CD4-positive, alpha-beta T cell treated with Interleukin-12 subunit alpha and Interleukin-12 subunit beta, for 1 hour (primary cell): ENCODE data around the gene CCDC78.

Experiments
- DNase-seq: peaks from one replicate; pipeline ENCODE4 v3.0.0-alpha.2; 2020

CCDC78 gene

DNA sequence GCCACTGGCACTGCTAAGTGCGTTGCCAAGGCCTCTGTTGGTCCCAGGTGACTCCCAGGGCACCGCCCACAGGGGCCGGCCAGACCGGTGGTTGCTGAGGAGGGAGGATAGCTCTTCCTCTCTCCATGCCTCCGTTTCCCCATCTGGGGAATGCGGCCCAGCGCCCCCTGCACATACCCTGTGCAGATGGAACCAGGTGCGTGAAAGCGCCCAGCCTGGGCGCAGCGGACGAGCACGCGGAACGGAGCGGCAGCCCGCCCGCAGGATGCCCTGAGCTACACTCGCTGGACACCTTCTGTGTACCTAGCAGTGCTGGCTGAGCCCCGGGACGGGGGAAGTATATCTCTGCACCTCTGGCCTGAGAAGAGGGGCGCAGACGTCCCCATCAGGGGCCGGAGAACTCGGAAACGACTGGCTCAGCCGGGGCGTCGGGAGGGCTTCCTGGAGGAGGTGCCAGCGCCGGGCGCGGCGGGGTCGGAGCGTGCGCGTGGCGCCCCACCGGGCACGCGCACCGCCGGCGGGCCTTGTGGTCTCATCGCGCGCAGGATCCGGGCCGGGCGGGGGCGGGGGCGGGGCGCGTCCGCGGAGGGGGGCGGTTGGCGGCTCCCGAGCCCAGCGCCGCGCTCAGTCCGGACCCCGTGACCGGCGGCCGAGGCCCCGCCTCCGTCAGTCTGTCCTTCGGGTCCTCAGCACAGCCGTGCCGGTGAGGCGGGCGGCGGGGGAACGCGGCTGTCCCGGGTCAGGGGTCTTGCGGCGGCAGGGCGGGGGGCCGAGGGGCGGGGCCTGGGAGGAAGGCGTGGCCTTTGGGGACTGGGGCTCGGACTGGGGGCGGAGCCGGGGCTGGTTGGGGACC, at the start of gene CCDC78, which contains the start of gene HAGHL:
TSS of gene CCDC78 (minus strand) at position 6 of the 853 bp plus-strand sequence. CDS start 76 bp downstream, outside the sequence.
TSS of gene HAGHL (plus strand) at position 669 of the 853 bp plus-strand sequence. CDS start 404 bp downstream, outside the sequence.
- DNase-seq, result peak; percentile 76

DNA sequence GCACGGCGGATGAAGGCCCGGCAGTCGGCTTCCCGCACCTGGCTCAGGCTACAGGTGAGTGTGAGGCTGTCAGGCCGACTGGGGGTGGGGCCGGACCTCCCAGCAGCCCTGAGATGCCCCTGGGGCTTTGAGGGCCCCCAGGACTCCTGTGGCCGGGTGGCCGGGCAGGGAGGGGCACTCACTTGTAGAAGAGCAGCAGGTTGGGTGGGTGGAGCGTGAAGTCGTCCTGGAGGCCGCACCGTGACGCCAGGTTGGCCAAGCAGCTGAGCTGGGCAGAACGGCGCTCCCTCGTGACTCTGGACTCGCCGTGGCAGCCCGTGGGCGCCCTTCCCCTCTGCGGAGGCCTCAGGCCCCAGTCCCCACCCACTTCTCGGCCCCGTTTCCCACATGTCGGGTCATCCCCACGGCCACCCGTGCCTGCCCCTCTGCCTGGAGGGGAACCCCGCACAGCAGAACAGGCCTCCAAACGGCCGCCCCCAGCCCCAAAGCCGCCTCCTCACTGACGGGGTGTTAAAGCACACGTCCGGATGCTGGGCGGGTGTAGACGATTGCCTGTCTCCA, 49.1 kb upstream of the CCDC78 start:
- no peak for DNase-seq

DNA sequence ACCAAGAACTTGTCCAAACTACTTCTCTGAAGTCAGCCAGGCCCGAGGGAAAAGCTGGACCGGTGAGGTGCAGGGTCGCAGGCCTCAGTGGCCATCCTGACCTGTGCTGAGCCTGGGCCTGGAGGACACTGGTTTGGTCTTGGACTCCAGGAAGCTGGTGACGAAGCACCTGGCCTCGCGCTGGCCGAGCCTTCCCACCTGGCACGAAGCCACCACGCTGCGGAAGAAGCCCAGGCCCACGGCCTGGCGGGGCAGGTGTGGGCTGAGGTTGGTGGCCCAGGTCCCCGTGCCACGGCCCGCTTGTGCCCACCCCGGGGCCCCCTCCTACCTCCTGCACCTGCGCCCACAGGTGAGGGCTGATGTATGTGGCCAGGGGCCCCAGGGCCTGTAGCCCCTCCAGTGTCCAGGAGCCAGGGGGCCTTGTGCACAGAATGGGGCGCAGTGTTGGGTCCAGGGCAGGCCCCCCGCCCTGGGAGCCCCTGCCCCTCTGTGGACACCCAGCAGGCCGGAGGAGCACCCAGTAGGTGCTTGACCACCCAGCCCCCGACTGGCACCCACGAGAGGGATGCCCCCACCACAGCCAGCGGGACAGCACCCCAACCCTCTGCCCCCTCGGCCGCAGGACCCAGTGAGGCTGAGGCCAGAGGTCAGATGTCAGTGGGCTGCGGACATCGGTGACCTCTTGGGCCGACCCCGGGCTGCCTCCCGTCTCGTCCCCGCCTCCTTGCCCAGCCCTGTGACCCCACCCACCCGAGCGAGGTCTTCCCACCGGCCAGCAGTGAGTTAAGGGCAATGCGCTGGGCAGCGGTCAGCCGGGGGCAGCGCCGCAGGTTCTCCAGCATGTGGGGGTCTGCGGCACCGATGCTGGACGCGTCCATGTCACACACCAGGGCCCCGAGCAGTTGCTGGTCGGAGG, 48.1 kb upstream of the CCDC78 start:
- no peak for DNase-seq

DNA sequence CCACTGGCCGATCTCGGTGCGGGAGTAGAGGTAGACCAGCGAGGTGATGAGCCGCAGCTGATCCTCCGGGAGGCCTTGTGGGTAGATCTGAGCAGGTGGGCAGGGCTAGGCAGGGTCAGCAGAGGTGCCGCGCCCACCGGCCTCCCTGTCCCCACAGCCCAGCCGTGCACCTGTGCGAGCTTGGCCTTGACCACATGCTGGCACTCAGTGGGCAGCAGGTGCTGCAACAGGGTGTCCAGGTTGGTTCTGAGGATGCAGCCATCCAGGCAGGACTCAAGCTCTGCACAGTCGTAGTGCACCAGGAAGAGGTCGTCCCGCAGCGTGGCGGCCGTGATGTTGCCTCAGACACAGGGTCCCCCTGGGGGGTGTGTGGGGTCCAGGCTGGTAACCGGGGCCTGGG, 46.7 kb upstream of the CCDC78 start:
- no peak for DNase-seq

DNA sequence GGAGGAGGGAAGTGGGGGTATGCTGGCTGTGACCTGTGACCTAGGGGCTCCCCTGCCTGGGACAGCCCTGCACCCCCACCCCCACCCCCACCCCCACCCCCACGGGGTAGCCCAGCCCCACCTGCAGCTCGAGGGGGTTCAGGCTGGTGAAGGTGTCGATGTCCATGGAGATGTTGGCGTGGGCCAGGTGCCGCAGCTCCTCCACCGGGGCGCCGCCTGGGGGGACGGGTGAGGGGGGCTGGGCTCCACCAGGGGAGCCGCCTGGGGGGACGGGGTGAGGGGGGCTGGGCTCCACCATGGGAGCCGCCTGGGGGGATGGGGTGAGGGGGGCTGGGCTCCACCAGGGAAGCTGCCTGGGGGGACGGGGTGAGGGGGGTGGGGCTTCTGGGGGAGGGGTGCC, 44.2 kb upstream of the CCDC78 start:
- no peak for DNase-seq

DNA sequence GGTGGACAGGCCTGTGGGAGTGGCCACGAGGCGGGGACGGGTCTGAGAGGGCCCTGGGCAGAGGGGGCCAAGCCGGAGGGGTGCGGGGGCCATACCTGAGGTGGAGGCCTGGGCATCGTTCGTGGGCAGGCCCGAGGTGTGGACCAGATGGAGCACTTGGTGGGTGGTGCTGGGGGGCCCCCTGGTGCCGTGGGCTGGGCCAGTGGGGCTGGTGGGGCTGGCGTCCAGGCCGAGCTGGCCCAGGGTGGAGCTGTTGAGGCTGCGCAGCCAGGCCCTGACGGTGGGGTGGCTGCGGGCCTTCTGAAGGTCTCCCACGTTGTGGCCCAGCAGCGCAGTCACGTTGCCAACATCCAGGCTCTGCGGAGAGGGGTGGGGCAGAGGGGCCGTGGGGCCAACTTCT, 43.7 kb upstream of the CCDC78 start:
- DNase-seq, result no peak

DNA sequence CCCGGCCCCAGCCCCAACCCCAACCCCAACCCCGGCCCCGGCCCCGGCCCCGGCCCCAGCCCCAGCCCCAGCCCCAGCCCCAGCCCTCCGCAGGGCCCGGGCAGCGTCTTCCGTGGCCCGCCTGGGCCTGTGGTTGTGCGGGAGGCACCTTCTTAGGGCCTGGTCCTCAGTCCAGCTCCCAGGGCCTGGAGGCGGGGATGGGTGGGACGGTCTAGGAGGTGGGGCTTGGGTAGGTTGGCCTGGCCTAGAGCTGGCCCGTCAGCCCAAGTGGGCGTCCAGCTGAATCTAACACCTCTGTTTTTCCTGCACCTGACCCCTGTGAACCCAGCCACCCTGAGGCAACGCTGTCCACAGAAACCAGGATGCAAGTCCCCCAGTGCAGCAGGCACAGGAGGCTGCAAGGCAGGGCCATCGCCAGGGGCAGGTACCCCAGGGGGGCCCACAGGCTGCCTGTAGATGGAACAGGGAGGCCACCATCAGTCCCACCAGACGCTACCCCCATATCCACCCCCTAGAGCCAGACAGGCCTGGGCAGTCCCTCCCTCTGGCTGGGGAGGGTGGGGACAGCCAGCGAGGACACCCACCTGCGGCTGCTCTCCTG, 43.0 kb upstream of the CCDC78 start:
- DNase-seq, result no peak

DNA sequence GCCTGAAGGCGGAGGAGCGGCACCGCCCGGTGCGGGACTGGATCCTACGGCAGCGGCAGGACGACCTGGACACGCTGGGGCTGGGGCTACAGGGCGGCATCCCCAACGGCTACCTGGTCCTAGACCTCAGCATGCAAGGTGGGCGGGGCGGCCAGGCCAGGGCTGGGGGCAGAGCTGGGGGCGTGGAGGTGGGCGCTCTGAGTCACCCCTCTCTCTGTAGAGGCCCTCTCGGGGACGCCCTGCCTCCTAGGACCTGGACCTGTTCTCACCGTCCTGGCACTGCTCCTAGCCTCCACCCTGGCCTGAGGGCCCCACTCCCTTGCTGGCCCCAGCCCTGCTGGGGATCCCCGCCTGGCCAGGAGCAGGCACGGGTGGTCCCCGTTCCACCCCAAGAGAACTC, 42.2 kb upstream of the CCDC78 start:
- DNase-seq, result no peak

DNA sequence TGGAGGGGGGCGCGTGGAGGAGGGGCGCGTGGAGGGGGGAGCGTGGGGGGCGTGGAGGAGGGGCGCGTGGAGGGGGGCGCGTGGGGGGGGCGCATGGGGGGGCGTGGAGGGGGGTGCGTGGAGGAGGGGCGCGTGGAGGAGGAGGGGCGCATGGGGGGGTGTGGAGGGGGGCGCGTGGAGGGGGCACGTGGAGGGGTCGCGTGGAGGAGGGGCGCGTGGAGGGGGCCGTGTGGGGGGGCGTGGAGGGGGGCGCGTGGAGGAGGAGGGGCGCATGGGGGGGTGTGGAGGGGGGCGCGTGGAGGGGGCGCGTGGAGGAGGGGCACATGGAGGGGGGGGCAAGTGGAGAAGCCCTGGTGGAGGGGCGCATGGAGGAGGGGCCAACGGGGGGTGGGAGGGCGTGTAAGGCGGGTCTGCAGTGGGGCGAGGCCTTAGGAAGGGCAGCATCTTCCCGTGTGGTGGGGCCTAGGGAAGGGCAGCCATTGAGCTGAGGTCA, 41.5 kb upstream of the CCDC78 start:
- no peak for DNase-seq

DNA sequence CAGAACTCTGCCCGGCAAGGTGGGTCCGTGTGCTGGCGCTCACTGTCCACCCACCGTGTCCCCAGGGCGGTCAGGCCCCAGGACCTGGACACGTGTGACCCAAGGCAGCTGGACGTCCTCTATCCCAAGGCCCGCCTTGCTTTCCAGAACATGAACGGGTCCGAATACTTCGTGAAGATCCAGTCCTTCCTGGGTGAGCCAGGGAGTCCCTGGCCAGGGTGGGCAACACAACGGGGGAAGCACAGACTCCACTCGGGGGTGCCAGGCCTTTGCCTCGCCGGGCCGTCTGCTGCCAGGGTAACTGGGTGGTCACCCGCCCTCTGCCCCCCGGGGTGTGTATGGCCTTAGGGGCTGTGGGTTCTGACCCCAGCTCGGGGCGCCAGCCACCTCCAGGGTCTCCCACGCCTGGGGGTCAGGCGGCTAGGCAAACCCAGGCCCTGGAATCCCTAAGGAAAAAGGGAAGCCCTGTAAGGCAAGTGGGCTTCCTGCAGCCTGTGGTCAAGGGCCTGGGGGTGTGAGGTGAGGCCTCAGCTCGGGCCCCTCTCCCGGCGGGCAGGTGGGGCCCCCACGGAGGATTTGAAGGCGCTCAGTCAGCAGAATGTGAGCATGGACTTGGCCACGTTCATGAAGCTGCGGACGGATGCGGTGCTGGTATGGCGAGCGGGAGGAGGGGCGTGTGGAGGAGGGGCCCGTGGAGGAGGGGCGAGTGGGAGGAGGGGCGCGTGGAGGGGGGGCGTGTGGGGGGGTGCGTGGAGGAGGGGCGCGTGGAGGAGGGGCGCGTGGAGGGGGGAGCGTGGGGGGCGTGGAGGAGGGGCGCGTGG, 40.8 kb upstream of the CCDC78 start:
- DNase-seq, result no peak

DNA sequence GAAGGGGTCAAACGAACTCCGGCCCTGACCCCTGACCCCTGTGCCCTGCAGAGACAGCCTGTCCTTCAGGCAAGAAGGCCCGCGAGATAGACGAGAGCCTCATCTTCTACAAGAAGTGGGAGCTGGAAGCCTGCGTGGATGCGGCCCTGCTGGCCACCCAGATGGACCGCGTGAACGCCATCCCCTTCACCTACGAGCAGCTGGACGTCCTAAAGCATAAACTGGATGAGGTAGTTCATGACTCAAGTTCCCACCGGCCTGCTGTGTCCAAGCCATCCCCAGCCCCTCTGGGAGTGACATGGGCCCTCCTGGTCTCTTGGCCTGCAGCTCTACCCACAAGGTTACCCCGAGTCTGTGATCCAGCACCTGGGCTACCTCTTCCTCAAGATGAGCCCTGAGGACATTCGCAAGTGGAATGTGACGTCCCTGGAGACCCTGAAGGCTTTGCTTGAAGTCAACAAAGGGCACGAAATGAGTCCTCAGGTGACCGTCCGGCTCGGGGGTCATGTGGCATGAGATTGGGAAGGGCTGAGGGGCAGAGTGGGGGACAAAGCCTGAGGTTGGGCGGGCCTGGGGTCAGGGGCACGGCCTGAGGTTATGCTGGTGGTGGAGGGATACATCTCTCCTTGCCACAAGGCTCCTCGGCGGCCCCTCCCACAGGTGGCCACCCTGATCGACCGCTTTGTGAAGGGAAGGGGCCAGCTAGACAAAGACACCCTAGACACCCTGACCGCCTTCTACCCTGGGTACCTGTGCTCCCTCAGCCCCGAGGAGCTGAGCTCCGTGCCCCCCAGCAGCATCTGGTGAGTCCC, 40.0 kb upstream of the CCDC78 start:
- DNase-seq, result no peak

DNA sequence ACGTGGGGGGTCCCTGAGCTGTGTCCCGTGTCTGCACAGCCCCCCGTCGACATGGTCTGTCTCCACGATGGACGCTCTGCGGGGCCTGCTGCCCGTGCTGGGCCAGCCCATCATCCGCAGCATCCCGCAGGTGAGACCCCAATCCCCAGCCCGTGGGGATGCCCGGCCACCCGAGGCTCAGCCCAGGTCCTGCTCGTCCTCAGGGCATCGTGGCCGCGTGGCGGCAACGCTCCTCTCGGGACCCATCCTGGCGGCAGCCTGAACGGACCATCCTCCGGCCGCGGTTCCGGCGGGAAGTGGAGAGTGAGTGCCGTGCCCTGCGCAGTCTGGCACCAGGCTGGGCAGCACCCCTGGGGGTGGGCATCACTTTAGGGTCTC, 39.2 kb upstream of the CCDC78 start:
- no peak for DNase-seq

DNA sequence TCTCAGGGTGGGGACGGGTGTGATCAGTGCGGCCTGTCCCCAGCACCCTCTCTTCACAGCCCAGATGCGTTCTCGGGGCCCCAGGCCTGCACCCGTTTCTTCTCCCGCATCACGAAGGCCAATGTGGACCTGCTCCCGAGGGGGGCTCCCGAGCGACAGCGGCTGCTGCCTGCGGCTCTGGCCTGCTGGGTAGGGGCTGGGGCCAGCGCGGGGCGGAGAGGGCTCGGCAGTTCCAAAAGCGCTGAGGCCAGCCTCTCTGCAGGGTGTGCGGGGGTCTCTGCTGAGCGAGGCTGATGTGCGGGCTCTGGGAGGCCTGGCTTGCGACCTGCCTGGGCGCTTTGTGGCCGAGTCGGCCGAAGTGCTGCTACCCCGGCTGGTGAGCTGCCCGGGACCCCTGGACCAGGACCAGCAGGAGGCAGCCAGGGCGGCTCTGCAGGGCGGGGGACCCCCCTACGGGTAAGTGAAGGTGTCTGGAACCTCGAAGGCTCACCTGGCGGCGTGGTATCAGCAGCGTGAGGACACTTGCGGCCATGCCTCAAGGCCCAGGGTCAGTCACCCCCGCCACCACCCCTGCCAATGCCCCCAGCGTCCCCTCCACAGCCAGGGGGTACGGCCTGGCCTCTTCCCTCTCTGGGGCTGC, 38.7 kb upstream of the CCDC78 start:
- no peak for DNase-seq

DNA sequence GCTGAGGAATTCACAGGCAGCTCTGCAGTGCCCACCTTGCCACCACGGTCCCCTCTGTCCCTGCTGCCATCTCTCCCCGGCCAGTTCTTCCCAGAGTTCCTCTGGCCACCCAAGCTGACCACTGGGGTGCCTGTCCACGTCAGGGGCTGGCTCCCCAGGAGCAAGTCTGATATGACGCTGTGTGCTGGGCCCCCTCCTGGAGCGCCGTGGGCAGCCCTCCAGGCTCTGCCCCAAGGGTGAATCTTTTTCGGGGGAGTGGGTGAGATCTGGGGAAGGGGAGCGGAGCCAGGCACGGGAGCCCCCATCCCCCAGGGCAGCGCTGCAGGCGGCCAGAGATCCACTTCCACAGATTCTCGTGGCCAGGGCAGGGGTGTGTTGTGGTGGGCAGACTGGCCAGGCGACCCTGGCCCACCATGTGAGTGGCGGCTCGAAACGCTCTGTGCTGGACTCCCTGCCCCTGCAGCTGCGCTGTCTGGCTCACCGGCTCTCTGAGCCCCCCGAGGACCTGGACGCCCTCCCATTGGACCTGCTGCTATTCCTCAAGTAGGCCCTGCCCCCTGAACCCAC, 38.0 kb upstream of the CCDC78 start:
- DNase-seq, result no peak

DNA sequence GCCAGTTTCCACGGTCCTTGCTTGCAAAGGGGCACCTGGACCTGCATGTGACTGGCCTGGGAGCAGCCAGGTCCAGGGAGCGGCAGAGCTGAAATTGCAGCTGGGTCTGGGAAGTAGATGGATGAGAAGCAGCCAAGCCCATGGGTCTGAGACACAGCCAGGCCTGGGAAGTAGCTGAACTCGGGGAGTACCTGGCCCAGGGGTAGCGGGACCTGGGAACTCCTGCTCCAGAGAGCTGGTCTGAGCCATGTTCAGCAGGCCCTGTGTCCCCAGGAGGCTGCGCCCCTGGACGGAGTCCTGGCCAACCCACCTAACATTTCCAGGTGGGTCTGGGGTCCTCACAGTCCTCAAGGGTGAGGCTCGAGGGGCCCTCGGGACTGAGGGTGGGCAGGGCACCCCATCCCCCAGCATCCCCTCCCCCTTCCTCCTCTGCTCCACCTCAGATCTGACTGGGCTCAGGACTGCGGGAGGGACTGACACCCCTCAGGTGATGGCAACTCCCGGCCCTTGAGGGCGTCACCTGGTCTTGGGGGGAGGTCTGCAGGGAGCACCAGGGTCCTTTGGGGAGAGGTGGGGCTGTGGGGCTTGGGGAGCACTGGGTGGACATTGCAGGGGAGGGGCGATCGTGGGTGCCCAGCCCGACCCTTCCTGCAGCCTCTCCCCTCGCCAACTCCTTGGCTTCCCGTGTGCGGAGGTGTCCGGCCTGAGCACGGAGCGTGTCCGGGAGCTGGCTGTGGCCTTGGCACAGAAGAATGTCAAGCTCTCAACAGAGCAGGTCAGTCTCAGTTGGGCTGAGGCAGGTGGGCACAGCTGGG, 37.3 kb upstream of the CCDC78 start:
- no peak for DNase-seq

DNA sequence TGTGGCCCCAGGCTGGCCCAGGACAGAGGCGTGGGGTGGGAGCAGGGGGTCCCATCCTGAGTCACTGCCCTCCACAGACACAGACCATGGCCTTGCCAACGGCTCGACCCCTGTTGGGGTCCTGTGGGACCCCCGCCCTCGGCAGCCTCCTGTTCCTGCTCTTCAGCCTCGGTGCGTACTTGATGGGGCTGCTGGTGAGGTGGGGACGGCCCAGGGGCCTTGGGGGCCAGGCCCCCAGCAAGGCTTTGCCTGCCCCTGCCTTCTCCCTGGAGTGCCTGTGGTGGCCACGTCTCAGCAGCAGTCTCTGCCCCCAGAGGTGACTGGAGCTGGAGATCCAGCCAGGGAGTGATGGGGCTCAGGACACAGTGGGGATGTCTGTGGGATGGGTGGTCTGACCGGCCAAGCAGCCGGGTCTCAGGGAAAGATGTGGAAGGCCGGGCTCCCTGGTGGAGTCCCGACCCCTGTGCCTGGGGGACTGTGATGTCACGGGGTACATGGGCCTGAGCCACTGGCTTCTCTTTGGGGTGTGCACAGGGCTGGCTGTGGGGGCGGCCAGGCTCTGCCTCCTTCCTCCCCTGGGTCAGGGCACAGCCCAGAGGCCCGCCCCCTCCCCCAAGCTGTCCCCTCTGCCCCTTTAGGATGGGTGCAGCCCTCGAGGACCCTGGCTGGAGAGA, 36.5 kb upstream of the CCDC78 start:
- DNase-seq, result no peak

DNA sequence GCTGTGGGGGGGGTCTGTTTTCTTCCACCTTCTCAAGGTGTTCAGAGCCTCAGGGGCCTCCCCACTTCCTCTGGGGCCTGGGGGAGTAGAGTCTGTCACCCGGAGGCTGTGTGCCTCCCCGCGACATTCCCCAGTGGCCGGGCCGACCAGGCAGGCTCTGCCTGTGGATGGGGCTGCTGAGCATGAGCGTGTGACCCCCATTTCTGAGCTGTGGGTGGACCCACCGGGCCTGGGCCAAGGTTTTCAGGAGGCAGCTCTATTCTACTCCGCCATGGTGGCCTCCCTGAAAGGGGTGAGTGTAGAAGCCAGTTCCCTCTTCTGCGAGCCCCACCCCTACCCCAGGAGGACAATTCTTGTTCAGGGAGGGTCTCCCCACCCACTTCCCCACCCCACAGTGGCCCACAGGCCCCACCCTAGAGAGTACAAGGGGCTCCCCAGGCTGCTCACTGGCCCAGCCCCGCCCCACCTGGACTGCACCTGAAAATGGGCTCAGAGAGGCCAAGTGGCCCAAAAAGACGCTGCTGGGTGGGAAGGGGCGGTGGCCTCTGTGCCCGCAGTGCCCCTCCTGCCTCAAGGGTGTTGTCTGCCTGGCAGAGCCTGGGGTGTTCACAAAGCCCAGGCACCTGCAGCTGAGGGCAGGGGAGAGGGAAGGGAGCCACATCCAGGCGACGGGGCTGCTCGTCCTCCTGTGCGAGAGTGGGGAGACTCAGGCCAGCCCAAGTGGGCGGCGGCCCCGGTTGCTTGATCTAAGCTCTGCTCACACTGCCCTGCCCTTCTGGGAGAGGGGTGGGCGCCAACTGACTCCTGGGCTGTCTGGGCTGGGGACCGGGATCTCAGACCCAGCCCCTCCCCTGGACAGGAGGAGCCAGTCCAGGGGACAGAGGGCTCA, 35.6 kb upstream of the CCDC78 start:
- DNase-seq, result no peak
